Subcutaneous preadipocyte (primary cell): Measurements from ENCODE around the gene PKMYT1. TPM values are rescaled to one million over a fixed set of nuclear protein-coding genes. Genes with fewer than 3 reads are reported as not detected.

Experiments used
- small RNA-seq: library from RNA; depleted of rRNA; stranded (forward); fragments of <200 nt; gene quantifications from one replicate; pipeline ENCODE3, GENCODE V24; 2012
- total RNA-seq: library from RNA; depleted of rRNA; stranded (reverse); fragments of >200 nt; gene quantifications from 2 replicates; pipeline ENCODE4 v1.2.3, GENCODE V29; 2012

The PKMYT1 gene
- total RNA-seq = 12.5 and 19.4 TPM in 2 replicates

GRCh38 chr16:2980227-2981176, at the start of gene PKMYT1:
Gene PKMYT1 (minus strand): TSS chr16:2980446. CDS start chr16:2979657, 789 bp downstream.

GRCh38 chr16:3023669-3024478, 43.6 kb upstream of the PKMYT1 start, which contains the start of the genes HCFC1R1 and THOC6:
Gene HCFC1R1 (minus strand): TSS chr16:3023942. CDS start chr16:3023941, 1 bp downstream.
Gene THOC6 (plus strand): TSS chr16:3024035. CDS start chr16:3024327, 292 bp downstream.

GRCh38 chr16:3020247-3020603, 40.0 kb upstream of the PKMYT1 start, which contains the start of gene TNFRSF12A:
Gene TNFRSF12A (plus strand): TSS chr16:3020368. CDS start chr16:3020398, 30 bp downstream.

GRCh38 chr16:3017794-3018506, 37.7 kb upstream of the PKMYT1 start, which contains the start of gene CLDN6:
Gene CLDN6 (minus strand): TSS chr16:3018183. CDS start chr16:3016021, 2,162 bp downstream.

GRCh38 chr16:3012828-3013420, 32.7 kb upstream of the PKMYT1 start, which contains the start of gene CLDN9:
Gene CLDN9 (plus strand): TSS chr16:3012923. CDS start chr16:3013363, 440 bp downstream.

GRCh38 chr16:2968738-2969544, 11.3 kb downstream of the PKMYT1 start, which contains the start of gene PAQR4:
Gene PAQR4 (plus strand): TSS chr16:2969348. CDS start chr16:2969675, 327 bp downstream.

GRCh38 chr16:2963723-2964474, 16.3 kb downstream of the PKMYT1 start, which contains the start of gene KREMEN2:
Gene KREMEN2 (plus strand): TSS chr16:2964275. CDS start chr16:2964521, 246 bp downstream.

Small RNA genes within 50 kb of the gene (small RNA-seq; reads per million reads assigned to genes)
- gene LINC00514 = not detected

Other genes starting within 250 kb of the PKMYT1 start
- 64.3 and 77.4 TPM in 2 replicates for gene SRRM2, start 227.8 kb downstream of the PKMYT1 start, total RNA-seq
- gene ELOB, start 203.2 kb downstream of the PKMYT1 start, total RNA-seq = 188 and 355 TPM in 2 replicates
- gene PRSS33, start 192.9 kb downstream of the PKMYT1 start, total RNA-seq = not detected in 2 replicates
- gene PRSS41, start 182.0 kb downstream of the PKMYT1 start, total RNA-seq = not detected in 2 replicates
- gene PRSS21, start 163.2 kb downstream of the PKMYT1 start, total RNA-seq = 0.59 and 0.73 TPM in 2 replicates
- gene ZG16B, start 150.1 kb downstream of the PKMYT1 start, total RNA-seq = 0.37 TPM in 1 of 2 replicates, not detected in the other
- gene PRSS22, start 122.3 kb downstream of the PKMYT1 start, total RNA-seq = not detected in 2 replicates
- 39.9 and 52.9 TPM in 2 replicates for gene FLYWCH2, start 97.2 kb downstream of the PKMYT1 start, total RNA-seq
- gene FLYWCH1, start 68.5 kb downstream of the PKMYT1 start, total RNA-seq = 23.1 and 27.6 TPM in 2 replicates
- not detected in 2 replicates for gene KREMEN2, start 16.2 kb downstream of the PKMYT1 start, total RNA-seq
- gene PAQR4, start 11.1 kb downstream of the PKMYT1 start, total RNA-seq = 6.2 and 13.3 TPM in 2 replicates
- not detected in 2 replicates for gene CLDN9, start 32.5 kb upstream of the PKMYT1 start, total RNA-seq
- gene CLDN6, start 37.7 kb upstream of the PKMYT1 start, total RNA-seq = not detected in 2 replicates
- 85.6 and 172 TPM in 2 replicates for gene TNFRSF12A, start 39.9 kb upstream of the PKMYT1 start, total RNA-seq
- 12.5 and 16.2 TPM in 2 replicates for gene HCFC1R1, start 43.5 kb upstream of the PKMYT1 start, total RNA-seq
- gene THOC6, start 43.6 kb upstream of the PKMYT1 start, total RNA-seq = 25.0 and 34.0 TPM in 2 replicates
- gene BICDL2, start 56.5 kb upstream of the PKMYT1 start, total RNA-seq = not detected in 2 replicates
- gene MMP25, start 66.1 kb upstream of the PKMYT1 start, total RNA-seq = under 0.01 and 0.20 TPM in 2 replicates
- 0.59 and 4.4 TPM in 2 replicates for gene IL32, start 85.2 kb upstream of the PKMYT1 start, total RNA-seq
- gene ZSCAN10, start 118.8 kb upstream of the PKMYT1 start, total RNA-seq = not detected in 2 replicates
- 15.1 and 17.0 TPM in 2 replicates for gene ZNF205, start 132.1 kb upstream of the PKMYT1 start, total RNA-seq
- 4.4 and 7.4 TPM in 2 replicates for gene ZNF213, start 154.6 kb upstream of the PKMYT1 start, total RNA-seq
- gene OR1F1, start 207.8 kb upstream of the PKMYT1 start, total RNA-seq = not detected in 2 replicates